GM18867 (cell line): Measurements from ENCODE around the gene DAPK2.

Source experiments
- ATAC-seq: cut with Tn5 transposase; IDR thresholded peaks from one replicate; pipeline ENCODE4 v1.9.1; 2021; ENCODE audit warnings: mild to moderate bottlenecking, moderate library complexity; ENCODE audit not compliant: unreplicated experiment

Gene DAPK2

GRCh38 chr15:64024172-64025050 is 21.9 kb downstream of the DAPK2 start:
- no peak for ATAC-seq

- no peak for ATAC-seq
Measured at GRCh38 chr15:64023220-64023619, 23.1 kb downstream of the DAPK2 start.

GRCh38 chr15:64022571-64022970 is 23.7 kb downstream of the DAPK2 start:
- no peak for ATAC-seq

GRCh38 chr15:64019764-64020163 is 26.5 kb downstream of the DAPK2 start:
- ATAC-seq, result peak; percentile 85

GRCh38 chr15:64017591-64018163 is 28.6 kb downstream of the DAPK2 start:
- no peak for ATAC-seq

GRCh38 chr15:64017082-64017588 is 29.1 kb downstream of the DAPK2 start:
- no peak for ATAC-seq

- ATAC-seq, result no peak
Measured at GRCh38 chr15:64016257-64016656, 30.0 kb downstream of the DAPK2 start.

GRCh38 chr15:64014995-64015394 is 31.3 kb downstream of the DAPK2 start:
- no peak for ATAC-seq

GRCh38 chr15:64013179-64014062 is 32.9 kb downstream of the DAPK2 start:
- no peak for ATAC-seq

GRCh38 chr15:64011736-64012135 is 34.5 kb downstream of the DAPK2 start:
- no peak for ATAC-seq

GRCh38 chr15:64010719-64011118 is 35.6 kb downstream of the DAPK2 start:
- ATAC-seq, result peak; percentile 88

- peak; percentile 49 for ATAC-seq
Measured at GRCh38 chr15:64009798-64010261, 36.5 kb downstream of the DAPK2 start.

- ATAC-seq, result no peak
Measured at GRCh38 chr15:64009241-64009640, 37.0 kb downstream of the DAPK2 start.

GRCh38 chr15:64008177-64008576 is 38.1 kb downstream of the DAPK2 start:
- no peak for ATAC-seq

- no peak for ATAC-seq
Measured at GRCh38 chr15:64006642-64007041, 39.6 kb downstream of the DAPK2 start.

- ATAC-seq, result no peak
Measured at GRCh38 chr15:64004587-64004986, 41.7 kb downstream of the DAPK2 start.

GRCh38 chr15:64004056-64004455 is 42.2 kb downstream of the DAPK2 start:
- ATAC-seq, result no peak

GRCh38 chr15:64003182-64003581 is 43.1 kb downstream of the DAPK2 start:
- ATAC-seq, result no peak

GRCh38 chr15:64001148-64001547 is 45.1 kb downstream of the DAPK2 start:
- no peak for ATAC-seq

GRCh38 chr15:64000183-64000951 is 45.9 kb downstream of the DAPK2 start:
- ATAC-seq, result no peak
